Loucy (cell line): ENCODE measurements around the gene WDPCP.
"Not testable (repeated sequence)": the region's sequence is repeated elsewhere in the genome, so short reads cannot be mapped to it uniquely, and the experiment has no call there.

ENCODE experiments used
- H2AFZ ChIP-seq: fragments of 200-600 bp; sonication (generic); 2 replicates; pipeline ENCODE4 v1.6.0; 2016; ENCODE audit warnings: antibody characterized with exemption, mild to moderate bottlenecking, low read length, moderate library complexity
- H3F3A ChIP-seq: fragments of 200-600 bp; 2 replicates; pipeline ENCODE4 v1.6.0; 2016; ENCODE audit warnings: antibody characterized with exemption, low read depth, mild to moderate bottlenecking
- H3K27me3 ChIP-seq: fragments of 200-600 bp; sonication (generic); 2 replicates; pipeline ENCODE4 v1.6.1; 2014; ENCODE audit warnings: low read length, mild to moderate bottlenecking; ENCODE audit not compliant: insufficient read depth, poor library complexity, severe bottlenecking
- H3K36me3 ChIP-seq: fragments of 200-600 bp; sonication (generic); 2 replicates; pipeline ENCODE4 v1.6.1; 2016; ENCODE audit warnings: low read length; ENCODE audit not compliant: insufficient read depth
- H3K4me1 ChIP-seq: fragments of 200-600 bp; sonication (generic); 2 replicates; pipeline ENCODE4 v1.5.1; 2014; ENCODE audit warnings: low read length, mild to moderate bottlenecking; ENCODE audit not compliant: insufficient read depth, poor library complexity, severe bottlenecking
- H3K4me2 ChIP-seq: fragments of 200-600 bp; sonication (generic); 2 replicates; pipeline ENCODE4 v1.6.0; 2014; ENCODE audit warnings: antibody characterized with exemption, low read length, low read depth, mild to moderate bottlenecking; ENCODE audit not compliant: poor library complexity, severe bottlenecking
- H3K4me3 ChIP-seq: fragments of 200-600 bp; sonication (generic); 2 replicates; pipeline ENCODE4 v1.5.1; 2014; ENCODE audit warnings: low read length, mild to moderate bottlenecking, mixed read lengths; ENCODE audit not compliant: poor library complexity, severe bottlenecking
- H3K79me2 ChIP-seq: fragments of 200-600 bp; sonication (generic); 2 replicates; pipeline ENCODE4 v1.6.1; 2014; ENCODE audit warnings: low read length; ENCODE audit not compliant: insufficient read depth
- H3K9ac ChIP-seq: fragments of 200-600 bp; sonication (generic); 2 replicates; pipeline ENCODE4 v1.6.0; 2014; ENCODE audit warnings: mild to moderate bottlenecking, low read depth, low read length, moderate library complexity; ENCODE audit not compliant: poor library complexity, severe bottlenecking
- H3K9me2 ChIP-seq: fragments of 200-600 bp; sonication (generic); replicated peaks from 2 replicates; pipeline ENCODE4 v1.6.1; 2016; ENCODE audit warnings: low read depth, low read length, mixed read lengths
- H3K9me3 ChIP-seq: fragments of 200-600 bp; sonication (generic); 2 replicates; pipeline ENCODE4 v1.6.1; 2014; ENCODE audit warnings: mild to moderate bottlenecking, antibody characterized with exemption, low read length, low read depth; ENCODE audit not compliant: insufficient read depth
- H4K20me1 ChIP-seq: fragments of 200-600 bp; sonication (generic); 2 replicates; pipeline ENCODE4 v1.6.0; 2014; ENCODE audit warnings: antibody characterized with exemption, low read length, mild to moderate bottlenecking; ENCODE audit not compliant: insufficient read depth, poor library complexity, severe bottlenecking
- EZH2phosphoT487 ChIP-seq: fragments of 200-600 bp; IDR thresholded peaks from 2 replicates; pipeline ENCODE4 v1.6.1; 2018; ENCODE audit warnings: antibody characterized with exemption, mild to moderate bottlenecking, moderate library complexity, borderline replicate concordance
- TF ChIP-seq, protein P1 (sequence below): fragments of 200-600 bp; sonication (generic); conservative IDR thresholded peaks from 2 replicates; pipeline ENCODE4 v1.5.1; 2014; ENCODE audit warnings: mild to moderate bottlenecking, antibody characterized with exemption, low read length

Gene WDPCP

DNA sequence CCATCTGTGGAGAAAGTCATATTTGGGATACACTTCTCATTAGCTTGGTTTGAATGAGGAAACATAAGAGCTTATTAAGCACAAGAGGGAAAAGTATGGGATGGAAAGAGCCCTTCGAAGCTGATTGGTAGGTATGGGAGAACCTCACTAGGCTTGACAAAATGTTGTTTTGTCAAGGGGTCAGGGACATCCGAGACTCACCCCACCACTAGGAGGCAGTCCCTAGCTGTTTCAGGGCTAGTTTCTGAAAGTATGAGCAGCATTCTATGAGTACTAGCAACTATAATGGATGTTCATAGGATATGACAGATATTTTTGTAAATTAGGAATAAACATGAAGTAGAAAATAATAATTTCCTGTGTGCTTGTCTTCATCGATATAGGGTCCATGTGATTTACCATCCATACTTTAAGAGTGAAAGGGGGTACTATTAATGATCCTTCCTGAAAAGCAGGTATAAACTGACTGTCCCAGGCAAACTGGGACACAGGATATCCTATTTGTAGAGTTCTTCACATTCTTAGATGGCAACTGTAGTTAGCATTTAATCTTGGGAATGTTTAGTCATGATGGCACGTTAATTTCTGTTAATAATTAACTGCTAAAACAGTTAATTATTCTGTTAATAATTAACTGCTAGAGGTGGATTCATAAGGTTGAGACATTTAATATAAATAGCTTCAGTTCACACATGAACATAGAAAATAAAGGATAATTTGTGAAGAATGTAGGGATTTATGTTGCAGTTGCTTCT, 509.2 kb downstream of the WDPCP start:
- Histone ChIP-seq H3K4me3 (no peak overlapping the region), H3K9ac (no peak overlapping the region), H3K4me2 (no peak overlapping the region), H3K9me2 (no peaks in the 10 kb centered on the region), H3K9me3 (no peaks in the 10 kb centered on the region), H3K79me2 (no peaks in the 10 kb centered on the region), H3K4me1 (peaks cover 3% of the 10 kb centered on the region), H3K36me3 (no peaks in the 10 kb centered on the region), H2AFZ (peak overlapping the region; percentile 51; the same call in 1 of the 2 replicates), H3K27me3 (no peaks in the 10 kb centered on the region), H4K20me1 (no peaks in the 10 kb centered on the region), H3F3A (no peaks in the 10 kb centered on the region)
- TF ChIP-seq, protein P1, sequence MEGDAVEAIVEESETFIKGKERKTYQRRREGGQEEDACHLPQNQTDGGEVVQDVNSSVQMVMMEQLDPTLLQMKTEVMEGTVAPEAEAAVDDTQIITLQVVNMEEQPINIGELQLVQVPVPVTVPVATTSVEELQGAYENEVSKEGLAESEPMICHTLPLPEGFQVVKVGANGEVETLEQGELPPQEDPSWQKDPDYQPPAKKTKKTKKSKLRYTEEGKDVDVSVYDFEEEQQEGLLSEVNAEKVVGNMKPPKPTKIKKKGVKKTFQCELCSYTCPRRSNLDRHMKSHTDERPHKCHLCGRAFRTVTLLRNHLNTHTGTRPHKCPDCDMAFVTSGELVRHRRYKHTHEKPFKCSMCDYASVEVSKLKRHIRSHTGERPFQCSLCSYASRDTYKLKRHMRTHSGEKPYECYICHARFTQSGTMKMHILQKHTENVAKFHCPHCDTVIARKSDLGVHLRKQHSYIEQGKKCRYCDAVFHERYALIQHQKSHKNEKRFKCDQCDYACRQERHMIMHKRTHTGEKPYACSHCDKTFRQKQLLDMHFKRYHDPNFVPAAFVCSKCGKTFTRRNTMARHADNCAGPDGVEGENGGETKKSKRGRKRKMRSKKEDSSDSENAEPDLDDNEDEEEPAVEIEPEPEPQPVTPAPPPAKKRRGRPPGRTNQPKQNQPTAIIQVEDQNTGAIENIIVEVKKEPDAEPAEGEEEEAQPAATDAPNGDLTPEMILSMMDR = peak; percentile 93
- no peak for TF ChIP-seq EZH2phosphoT487

DNA sequence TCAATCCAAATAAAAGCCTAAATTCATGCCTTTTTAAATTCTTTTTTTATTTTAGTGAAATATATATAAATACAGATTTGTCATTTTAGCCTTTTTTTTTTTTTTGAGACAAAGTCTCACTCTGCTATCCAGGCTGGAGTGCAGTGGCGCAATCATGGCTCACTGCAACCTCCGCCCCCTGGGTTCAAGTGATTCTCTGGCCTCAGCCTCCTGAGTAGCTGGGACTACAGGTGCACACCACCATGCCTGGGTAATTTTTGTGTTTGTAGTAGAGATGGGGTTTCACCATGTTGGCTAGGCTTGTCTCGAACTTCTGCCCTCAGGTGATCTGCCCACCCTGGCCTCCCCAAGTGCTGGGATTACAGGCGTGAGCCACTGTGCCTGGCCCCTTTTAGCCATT, 513.9 kb downstream of the WDPCP start:
- H4K20me1 ChIP-seq, H3K4me2 ChIP-seq, H3K36me3 ChIP-seq, H3K9me3 ChIP-seq, H3K79me2 ChIP-seq, H3K9me2 ChIP-seq, H3K4me3 ChIP-seq, H3K4me1 ChIP-seq, H3K9ac ChIP-seq, H3K27me3 ChIP-seq, H2AFZ ChIP-seq, H3F3A ChIP-seq: not testable (repeated sequence)

DNA sequence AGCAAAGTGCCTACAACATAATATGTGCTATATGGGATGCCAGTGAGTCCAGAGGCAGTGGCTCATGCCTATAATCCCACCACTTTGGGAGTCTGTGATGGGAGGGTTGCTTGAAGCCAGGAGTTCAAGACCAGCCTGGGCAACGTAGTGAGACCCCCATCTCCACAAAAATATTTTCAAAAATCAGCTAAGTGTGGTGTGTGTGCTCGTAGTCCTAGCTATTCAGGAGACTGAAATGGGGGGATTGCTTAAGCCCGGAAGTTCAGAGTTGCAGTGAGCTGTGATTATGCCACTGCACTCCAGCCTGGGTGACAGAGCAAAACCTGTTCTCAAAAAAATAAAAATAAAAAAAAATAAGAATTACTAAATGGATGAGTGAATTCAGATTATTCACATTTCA, 514.3 kb downstream of the WDPCP start:
- no peaks in the 10 kb centered on the region for H3K9me2 ChIP-seq
- TF ChIP-seq, protein P1 = no peak
- no peak for TF ChIP-seq EZH2phosphoT487
- H3K9me3 ChIP-seq = no peaks in the 10 kb centered on the region
- no peaks in the 10 kb centered on the region for H3K36me3 ChIP-seq
- H3K27me3 ChIP-seq = no peaks in the 10 kb centered on the region
- H3K4me3 ChIP-seq = no peak overlapping the region
- no peaks in the 10 kb centered on the region for H4K20me1 ChIP-seq
- no peaks in the 10 kb centered on the region for H3F3A ChIP-seq
- H3K4me1 ChIP-seq = peaks cover 3% of the 10 kb centered on the region
- no peak overlapping the region for H3K9ac ChIP-seq
- no peaks in the 10 kb centered on the region for H3K79me2 ChIP-seq
- no peak overlapping the region for H3K4me2 ChIP-seq
- no peak overlapping the region for H2AFZ ChIP-seq

DNA sequence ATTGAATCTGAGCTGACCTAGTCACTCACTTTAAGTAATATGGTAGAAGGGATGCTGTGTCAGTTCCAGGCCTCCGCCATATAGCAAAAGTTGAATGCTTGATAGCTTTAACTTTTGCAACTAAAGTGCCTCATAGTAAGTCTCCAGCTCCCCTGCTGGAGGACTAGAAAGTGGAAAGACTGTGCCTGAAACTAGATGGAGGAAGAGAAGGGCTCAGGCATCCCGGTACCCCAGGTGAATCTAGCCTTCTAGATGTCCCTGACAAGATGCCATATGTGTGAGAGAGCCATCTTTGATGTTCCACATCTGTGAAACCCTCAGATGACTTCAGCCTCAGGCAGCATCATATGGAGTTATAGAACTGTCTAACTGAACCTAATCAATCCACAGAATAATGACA, 516.6 kb downstream of the WDPCP start:
- Histone ChIP-seq H4K20me1 (no peaks in the 10 kb centered on the region), H3K9me3 (no peaks in the 10 kb centered on the region), H3K36me3 (no peaks in the 10 kb centered on the region), H3K9ac (no peak overlapping the region), H3K79me2 (no peaks in the 10 kb centered on the region), H3K27me3 (no peaks in the 10 kb centered on the region), H3K4me1 (no peaks in the 10 kb centered on the region), H3K4me2 (no peak overlapping the region), H2AFZ (no peak overlapping the region), H3K4me3 (no peak overlapping the region), H3F3A (no peaks in the 10 kb centered on the region), H3K9me2 (no peaks in the 10 kb centered on the region)
- no peak for TF ChIP-seq EZH2phosphoT487
- TF ChIP-seq, protein P1 = no peak
